Endothelial cell of umbilical vein (primary cell): ENCODE results near the gene ANKFN1. TPM values are rescaled to one million over a fixed set of nuclear protein-coding genes. Genes with fewer than 3 reads are reported as not detected.

Experiments
- BruUV-seq: library from RNA; stranded (reverse); fragments of 400-500 nt; replicated peaks from 2 replicates; lab custom pipeline; 2021; lab: Mats Ljungman, UMichigan
- CTCF ChIA-PET: fragments of 300-600, 350-600 bp; sonication (Branson Sonifier 250); formaldehyde crosslinking; loops from one replicate; lab custom pipeline; 2021; ENCODE audit warnings: antibody characterized with exemption, inconsistent platforms; lab: Charles Lee
- POLR2A ChIA-PET: fragments of 300-600, 350-600 bp; sonication (Branson Sonifier 250); formaldehyde crosslinking; loops from one replicate; lab custom pipeline; 2021; ENCODE audit warnings: antibody characterized with exemption, inconsistent platforms; lab: Charles Lee
- DNase-seq: peaks from one replicate; pipeline ENCODE4 v3.0.0-alpha.2; 2011; ENCODE audit warnings: low read depth, low spot score
- FAIRE-seq: peaks from 2 replicates; lab custom pipeline; 2011; peaks lifted over from hg19 to GRCh38; lab: Jason Lieb, UNC
- H2AFZ ChIP-seq: 2 replicates; pipeline ENCODE4 v1.6.0; 2012; ENCODE audit warnings: low read depth, low read length, control low read depth, inconsistent platforms
- H3K27ac ChIP-seq: 2 replicates; pipeline ENCODE4 v1.5.1; 2011; ENCODE audit warnings: low read depth, mild to moderate bottlenecking, control low read depth, low read length, moderate library complexity; ENCODE audit not compliant: insufficient read depth
- H3K27me3 ChIP-seq, 2 experiments: 2 replicates each; pipeline versions ENCODE4 v1.6.0 to v1.6.1; 2011; ENCODE audit warnings: low read length in 2 of 2, mixed read lengths in 1 of 2; ENCODE audit not compliant: control insufficient read depth in 2 of 2, insufficient read depth in 2 of 2
- H3K36me3 ChIP-seq, 2 experiments: 2 replicates in 1 of 2; 3 replicates in 1 of 2; pipeline ENCODE4 v1.5.1; 2011; ENCODE audit warnings: low read length in 2 of 2, mild to moderate bottlenecking in 1 of 2, moderate library complexity in 1 of 2; ENCODE audit not compliant: control insufficient read depth in 2 of 2, insufficient read depth in 2 of 2; ENCODE audit errors: extremely low read depth in 1 of 2
- H3K4me1 ChIP-seq: 3 replicates; pipeline ENCODE4 v1.5.1; 2011; ENCODE audit warnings: mild to moderate bottlenecking, low read length; ENCODE audit not compliant: control insufficient read depth, insufficient read depth; ENCODE audit errors: extremely low read depth
- H3K4me2 ChIP-seq: 2 replicates; pipeline ENCODE4 v1.6.1; 2011; ENCODE audit warnings: low read length, control low read depth, mixed read lengths; ENCODE audit not compliant: insufficient read depth
- H3K4me3 ChIP-seq, 3 experiments: fragments of 200-600 bp in 1 of 3; sonication (generic), shearing (Covaris generic) in 1 of 3; replicated peaks in 1 of 3; 2 replicates each; pipeline ENCODE4 v1.5.1; 2011 to 2016; ENCODE audit warnings: control low read depth in 3 of 3, low read length in 3 of 3, mild to moderate bottlenecking in 2 of 3, inconsistent platforms in 1 of 3, low read depth in 1 of 3, moderate library complexity in 1 of 3; ENCODE audit not compliant: insufficient read depth in 1 of 3
- H3K79me2 ChIP-seq: 2 replicates; pipeline ENCODE4 v1.6.0; 2012; ENCODE audit warnings: low read length, inconsistent platforms; ENCODE audit not compliant: control insufficient read depth, insufficient read depth
- H3K9ac ChIP-seq: replicated peaks from 2 replicates; pipeline ENCODE3; 2011; ENCODE audit warnings: low read length, control low read depth; ENCODE audit not compliant: insufficient read depth; ENCODE audit errors: extremely low read depth
- H3K9me1 ChIP-seq: replicated peaks from 3 replicates; pipeline ENCODE4 v1.6.0; 2011; ENCODE audit warnings: mild to moderate bottlenecking, low read length; ENCODE audit not compliant: control insufficient read depth, insufficient read depth; ENCODE audit errors: extremely low read depth
- H3K9me3 ChIP-seq: replicated peaks from 2 replicates; pipeline ENCODE4 v1.5.1; 2012; ENCODE audit warnings: low read length, inconsistent platforms; ENCODE audit not compliant: control insufficient read depth, insufficient read depth
- H4K20me1 ChIP-seq: replicated peaks from 2 replicates; pipeline ENCODE3; 2011; ENCODE audit warnings: mild to moderate bottlenecking, low read length; ENCODE audit not compliant: control insufficient read depth, insufficient read depth; ENCODE audit errors: extremely low read depth
- CTCF ChIP-seq, 2 donors: IDR thresholded peaks; 1 replicate in 1 of 2; 2 replicates in 1 of 2; pipeline ENCODE4 v1.5.1; 2011; ENCODE audit warnings: low read length in 2 of 2, mild to moderate bottlenecking in 2 of 2, moderate library complexity in 2 of 2, control low read depth in 1 of 2, inconsistent platforms in 1 of 2, low read depth in 1 of 2; ENCODE audit not compliant: insufficient read depth in 1 of 2; ENCODE audit errors: extremely low read depth in 1 of 2
- EZH2 ChIP-seq: IDR thresholded peaks from 2 replicates; pipeline ENCODE4 v1.6.1; 2012; ENCODE audit warnings: borderline replicate concordance, low read depth, mild to moderate bottlenecking, moderate library complexity, low read length, inconsistent platforms; ENCODE audit not compliant: severe bottlenecking
- FOS ChIP-seq: IDR thresholded peaks from 2 replicates; pipeline ENCODE4 v1.6.1; 2011; ENCODE audit warnings: mild to moderate bottlenecking, low read length, moderate library complexity, borderline replicate concordance; ENCODE audit not compliant: insufficient read depth
- GATA2 ChIP-seq: IDR thresholded peaks from 2 replicates; pipeline ENCODE4 v1.7.0; 2011; ENCODE audit warnings: low read depth, mild to moderate bottlenecking, moderate library complexity, mixed read lengths, low read length; ENCODE audit not compliant: insufficient read length, insufficient read depth
- JUN ChIP-seq: IDR thresholded peaks from 2 replicates; pipeline ENCODE4 v1.6.1; 2011; ENCODE audit warnings: borderline replicate concordance, low read depth; ENCODE audit not compliant: insufficient read length, insufficient read depth
- MAX ChIP-seq: IDR thresholded peaks from 2 replicates; pipeline ENCODE4 v1.6.1; 2011; ENCODE audit not compliant: insufficient read depth, insufficient read length
- MYC ChIP-seq: IDR thresholded peaks from one replicate; pipeline ENCODE4 v1.6.1; 2011; ENCODE audit warnings: mild to moderate bottlenecking, low read depth, low read length
- POLR2A ChIP-seq: IDR thresholded peaks from 2 replicates; pipeline ENCODE4 v1.6.1; 2012; ENCODE audit warnings: low read depth, mild to moderate bottlenecking, control low read depth, low read length
- POLR2AphosphoS5 ChIP-seq: IDR thresholded peaks from 2 replicates; pipeline ENCODE4 v1.6.1; 2012; ENCODE audit warnings: low read depth, mild to moderate bottlenecking, control low read depth, low read length, moderate library complexity; ENCODE audit not compliant: insufficient read depth
- dilution Hi-C: fragments of 300-500 bp; cut with MboI; formaldehyde crosslinking; loops from one replicate; pipeline ENCODE4 v1.15.0; 2019; ENCODE audit warnings: low sequenced_read_pairs; ENCODE audit not compliant: extremely low pct_ligation_motif_present
- intact Hi-C: fragments of 100-400 bp; cut with micrococcal nuclease; formaldehyde crosslinking; loops from one replicate; pipeline ENCODE4 v1.10.0; 2022
- polyA plus RNA-seq, 4 experiments: library from polyadenylated mRNA; depleted of rRNA in 3 of 4; stranded (reverse) in 3 of 4; unstranded in 1 of 4; fragments of >200 nt; gene quantifications; 2 replicates each; pipeline versions ENCODE4 v1.2.1 to v1.2.3, GENCODE V29; 2011 to 2012; ENCODE audit warnings: missing spikeins in 1 of 4
- total RNA-seq: library from RNA; stranded (reverse); gene quantifications from 2 replicates; pipeline ENCODE4 v1.2.3, GENCODE V29; 2021

Gene ANKFN1
- total and polyA plus RNA-seq, 2 donors (not counting 3 experiments of a cell fraction or from before 2014, with no cell fraction given): 0.15 TPM; not detected in 1

GRCh38 chr17:56206351-56206750, 53.1 kb downstream of the ANKFN1 start:
- no peaks in the 10 kb centered on the region for H3K27me3 ChIP-seq
- dilution Hi-C loops: no loop called here
- DNase-seq: no peak

More at GRCh38 chr17:56206351-56206750, 53.1 kb downstream of the ANKFN1 start:
- Histone ChIP-seq H3K4me1 (no peaks in the 10 kb centered on the region), H3K9ac (no peak overlapping the region), H3K27ac (no peak overlapping the region), H3K4me3 (no peak overlapping the region), H3K9me3 (no peaks in the 10 kb centered on the region), H2AFZ (no peak overlapping the region), H3K36me3 (no peaks in the 10 kb centered on the region), H3K9me1 (no peaks in the 10 kb centered on the region), H4K20me1 (no peaks in the 10 kb centered on the region), H3K79me2 (no peaks in the 10 kb centered on the region), H3K4me2 (no peak overlapping the region)
- FAIRE-seq: no peak
- CTCF ChIA-PET: no interaction called here
- intact Hi-C loops: no loop called here
- POLR2A ChIA-PET: no interaction called here
- TF ChIP-seq GATA2 (no peak), MYC (no peak), CTCF (IDR thresholded peaks at IDR 0.05; ENCODE audit: extremely low read depth in 1 of 2, insufficient read depth in 1 of 2, low read depth in 1 of 2, low read length in 2 of 2) (no peak), EZH2 (no peak), FOS (no peak), POLR2AphosphoS5 (no peak), POLR2A (no peak), MAX (no peak), JUN (no peak)
- BruUV-seq: no TSS peak
